ENCODE results near the gene SYNJ2. TPM values are rescaled to one million over a fixed set of nuclear protein-coding genes. Genes with fewer than 3 reads are reported as not detected.
A peak's percentile ranks its signal among the peaks of the same experiment; 100 is the strongest.

The SYNJ2 gene
- polyA plus RNA-seq, 1 donor from 2014 or later, result 13.7 TPM

DNA sequence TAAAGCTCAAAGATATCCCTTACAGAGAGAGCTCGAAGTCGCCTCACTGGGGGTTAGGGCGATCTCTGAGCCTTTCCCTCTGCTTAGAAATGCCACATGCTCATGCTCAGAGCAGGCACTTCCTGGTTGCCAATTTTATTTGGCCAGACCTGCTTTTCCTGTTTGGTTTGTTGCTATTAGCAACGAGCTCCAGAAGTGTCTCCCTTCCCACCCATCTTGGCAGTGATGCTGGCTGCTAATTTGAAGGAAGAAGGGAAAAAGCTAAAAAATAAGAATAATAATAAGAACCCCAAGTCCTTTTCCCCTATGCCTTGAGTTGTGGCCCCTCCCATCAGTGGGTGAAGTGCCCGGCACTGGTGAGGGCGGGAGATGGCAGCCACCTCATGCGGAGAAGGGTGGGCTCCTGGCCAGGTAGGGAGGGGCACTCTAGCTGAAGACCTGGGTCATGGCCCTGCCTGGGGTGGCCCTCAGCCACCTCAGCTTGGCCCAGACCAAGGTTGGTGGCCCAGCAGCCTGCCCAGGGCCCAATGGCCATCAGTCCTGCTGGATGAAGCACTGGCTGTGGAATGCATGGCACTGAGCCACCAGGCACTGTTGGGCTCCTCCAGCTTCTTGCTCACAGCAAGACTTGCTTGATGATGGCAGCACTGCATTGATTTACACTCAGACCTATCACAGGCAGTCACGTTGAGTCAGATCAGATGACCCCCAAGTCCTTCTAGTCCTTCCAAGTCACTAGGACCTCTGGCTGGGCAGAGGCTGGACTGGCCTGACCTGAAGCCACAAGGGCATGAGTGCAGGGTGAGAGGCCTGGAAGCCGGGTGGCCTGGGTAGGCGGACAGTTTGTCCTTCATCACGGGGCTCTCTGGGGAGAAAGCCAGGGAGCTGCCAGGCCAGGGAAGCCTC, 79.0 kb downstream of the SYNJ2 start:
- peaks cover 3% of the 10 kb centered on the region for H3K36me3 Mint-ChIP-seq
- H3K27me3 Mint-ChIP-seq, result no peaks in the 10 kb centered on the region
- H3K27ac Mint-ChIP-seq, result no peak overlapping the region
- H3K4me1 Mint-ChIP-seq, result peaks cover 7 to 11% (median 9%) of the 10 kb centered on the region in 3 donors
- H3K4me3 Mint-ChIP-seq, result no peak overlapping the region
- no peaks in the 10 kb centered on the region for H3K9me3 Mint-ChIP-seq

DNA sequence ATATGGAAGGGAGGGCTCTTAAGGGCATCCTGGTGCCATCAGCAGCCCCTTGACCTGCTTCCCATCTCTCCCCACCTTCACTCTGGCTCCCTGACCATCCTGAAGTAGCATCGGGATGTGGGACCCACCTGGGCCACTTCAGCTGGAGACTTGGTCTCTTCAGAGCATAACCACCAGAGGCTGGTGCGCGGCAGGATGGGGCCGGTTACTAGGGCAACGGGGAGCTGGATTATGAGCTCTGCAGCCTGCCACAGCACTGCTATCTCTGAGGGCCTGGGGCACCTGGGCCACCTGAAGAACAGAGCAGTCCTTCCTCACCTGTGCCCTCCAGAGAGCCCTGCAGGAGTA, 79.7 kb downstream of the SYNJ2 start:
- H3K36me3 Mint-ChIP-seq, result peaks cover 4% of the 10 kb centered on the region
- H3K4me3 Mint-ChIP-seq, result no peak overlapping the region
- no peaks in the 10 kb centered on the region for H3K9me3 Mint-ChIP-seq
- H3K27me3 Mint-ChIP-seq, result no peaks in the 10 kb centered on the region
- peaks cover 2 to 6% (median 5%) of the 10 kb centered on the region in 3 donors for H3K4me1 Mint-ChIP-seq
- no peak overlapping the region for H3K27ac Mint-ChIP-seq

DNA sequence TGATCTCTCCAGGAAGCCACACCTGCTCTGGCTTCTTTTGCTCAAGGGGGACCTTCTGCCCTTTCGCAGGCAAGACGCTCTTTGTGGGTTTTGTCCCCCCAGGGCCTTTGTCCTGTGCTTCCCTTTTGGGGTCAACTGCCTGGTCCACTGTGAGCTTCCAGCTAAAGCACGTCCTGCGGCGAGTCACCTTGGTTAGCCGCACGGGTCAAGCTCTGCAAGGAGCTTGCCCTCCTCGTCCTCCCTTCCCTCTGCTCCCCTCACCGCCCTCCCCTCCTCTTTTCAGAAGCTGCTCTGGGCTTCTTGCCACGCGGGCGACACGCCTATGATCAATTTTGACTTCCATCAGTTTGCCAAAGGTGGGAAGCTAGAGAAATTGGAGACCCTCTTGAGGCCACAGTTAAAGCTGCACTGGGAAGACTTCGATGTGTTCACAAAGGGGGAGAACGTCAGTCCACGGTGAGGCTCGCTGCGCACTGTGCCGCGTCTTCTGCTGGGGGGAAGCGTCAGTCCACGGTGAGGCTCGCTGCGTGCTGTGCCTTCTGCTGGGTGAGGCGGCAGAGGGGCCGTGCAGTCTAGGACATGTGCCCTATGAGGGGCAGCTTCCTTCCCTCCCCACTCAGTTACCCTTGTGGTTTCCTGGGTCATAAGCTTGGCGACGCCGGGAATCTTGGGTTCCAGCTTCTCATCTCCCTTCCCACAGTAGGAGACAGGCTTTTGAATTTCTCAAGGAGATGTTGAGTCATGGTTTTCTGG, 80.2 kb downstream of the SYNJ2 start:
- H3K9me3 Mint-ChIP-seq, result no peaks in the 10 kb centered on the region
- H3K4me1 Mint-ChIP-seq, result peaks cover 0 to 5% (median 4%) of the 10 kb centered on the region in 3 donors
- H3K4me3 Mint-ChIP-seq, result no peak overlapping the region
- no peaks in the 10 kb centered on the region for H3K27me3 Mint-ChIP-seq
- H3K36me3 Mint-ChIP-seq, result peaks cover 4% of the 10 kb centered on the region
- H3K27ac Mint-ChIP-seq, result no peak overlapping the region

DNA sequence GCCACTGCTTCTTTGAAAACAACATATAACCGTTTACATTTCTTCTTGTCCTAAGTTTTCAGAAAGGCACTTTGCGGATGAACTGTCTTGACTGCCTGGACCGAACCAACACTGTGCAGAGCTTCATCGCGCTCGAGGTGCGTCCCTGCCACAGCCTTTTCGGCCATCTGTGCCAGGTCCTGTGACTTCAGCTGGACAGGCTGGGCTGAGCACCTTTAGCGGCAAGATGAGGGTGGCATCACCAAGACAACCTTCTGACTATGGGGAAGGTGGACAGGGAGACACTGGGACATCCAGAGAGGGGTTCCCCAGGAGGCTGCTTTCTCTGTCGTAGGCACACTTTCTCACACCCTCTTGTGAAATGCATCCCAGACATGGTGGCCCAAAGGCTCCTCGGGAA, 82.1 kb downstream of the SYNJ2 start:
- Mint-ChIP-seq H3K4me1 (no peaks in the 10 kb centered on the region), H3K27me3 (no peaks in the 10 kb centered on the region), H3K36me3 (peaks cover 4% of the 10 kb centered on the region), H3K4me3 (no peak overlapping the region), H3K9me3 (no peaks in the 10 kb centered on the region), H3K27ac (peak overlapping the region in 1 of 3 donors; percentile 27)

DNA sequence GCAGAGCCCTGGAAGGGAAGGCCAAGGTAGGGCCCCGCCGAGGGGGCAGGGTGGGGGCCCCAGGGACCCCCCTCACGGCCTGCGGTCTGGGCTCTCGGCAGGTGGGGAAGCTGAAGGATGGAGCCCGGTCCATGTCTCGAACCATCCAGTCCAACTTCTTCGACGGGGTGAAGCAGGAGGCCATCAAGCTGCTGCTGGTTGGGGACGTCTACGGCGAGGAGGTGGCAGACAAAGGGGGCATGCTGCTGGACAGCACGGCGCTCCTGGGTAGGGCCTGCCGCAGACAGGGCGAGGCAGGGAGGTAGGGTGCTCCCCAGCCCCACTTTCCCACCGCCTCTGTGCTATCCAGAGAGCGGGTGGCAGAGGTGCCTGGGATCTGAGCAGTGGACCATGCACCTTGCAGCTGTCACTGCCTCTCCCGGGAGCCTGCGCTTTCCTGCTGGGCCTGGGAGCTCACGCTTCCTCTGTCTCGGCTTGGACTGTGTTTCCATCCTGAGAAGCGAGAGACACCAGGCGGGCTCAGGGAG, 83.1 kb downstream of the SYNJ2 start:
- H3K27ac Mint-ChIP-seq, result no peak overlapping the region
- no peaks in the 10 kb centered on the region for H3K9me3 Mint-ChIP-seq
- no peaks in the 10 kb centered on the region for H3K4me1 Mint-ChIP-seq
- peaks cover 4% of the 10 kb centered on the region for H3K36me3 Mint-ChIP-seq
- H3K4me3 Mint-ChIP-seq, result no peak overlapping the region
- H3K27me3 Mint-ChIP-seq, result no peaks in the 10 kb centered on the region

DNA sequence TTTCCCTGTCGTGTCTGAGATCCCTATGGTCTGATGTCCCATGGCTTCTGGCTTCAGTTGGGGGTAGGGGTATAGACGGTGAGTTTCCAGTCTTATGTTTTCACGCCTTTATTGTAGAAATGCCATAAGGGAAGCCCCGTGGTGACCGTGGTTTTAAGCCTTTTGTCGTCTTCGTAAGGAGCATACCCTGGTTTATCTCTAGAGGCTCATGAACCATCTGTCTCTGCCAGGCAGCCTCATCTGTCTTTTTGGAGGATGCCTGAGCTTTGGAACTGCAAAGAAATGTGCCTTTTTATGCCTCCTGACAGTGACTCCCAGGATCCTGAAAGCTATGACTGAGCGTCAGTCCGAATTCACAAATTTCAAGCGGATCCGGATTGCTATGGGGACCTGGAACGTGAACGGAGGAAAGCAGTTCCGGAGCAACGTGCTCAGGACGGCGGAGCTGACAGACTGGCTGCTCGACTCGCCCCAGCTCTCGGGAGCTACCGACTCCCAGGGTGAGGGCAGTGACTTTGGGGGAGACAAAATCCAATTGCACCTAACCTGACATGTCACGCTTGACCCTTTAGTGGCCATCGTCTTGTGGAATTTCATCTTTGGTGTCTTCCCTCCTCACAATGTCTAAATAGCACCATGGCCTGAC, 84.6 kb downstream of the SYNJ2 start:
- Mint-ChIP-seq H3K4me1 (no peaks in the 10 kb centered on the region), H3K9me3 (no peaks in the 10 kb centered on the region), H3K4me3 (no peak overlapping the region), H3K27me3 (no peaks in the 10 kb centered on the region), H3K36me3 (peaks cover 4% of the 10 kb centered on the region), H3K27ac (no peak overlapping the region)

DNA sequence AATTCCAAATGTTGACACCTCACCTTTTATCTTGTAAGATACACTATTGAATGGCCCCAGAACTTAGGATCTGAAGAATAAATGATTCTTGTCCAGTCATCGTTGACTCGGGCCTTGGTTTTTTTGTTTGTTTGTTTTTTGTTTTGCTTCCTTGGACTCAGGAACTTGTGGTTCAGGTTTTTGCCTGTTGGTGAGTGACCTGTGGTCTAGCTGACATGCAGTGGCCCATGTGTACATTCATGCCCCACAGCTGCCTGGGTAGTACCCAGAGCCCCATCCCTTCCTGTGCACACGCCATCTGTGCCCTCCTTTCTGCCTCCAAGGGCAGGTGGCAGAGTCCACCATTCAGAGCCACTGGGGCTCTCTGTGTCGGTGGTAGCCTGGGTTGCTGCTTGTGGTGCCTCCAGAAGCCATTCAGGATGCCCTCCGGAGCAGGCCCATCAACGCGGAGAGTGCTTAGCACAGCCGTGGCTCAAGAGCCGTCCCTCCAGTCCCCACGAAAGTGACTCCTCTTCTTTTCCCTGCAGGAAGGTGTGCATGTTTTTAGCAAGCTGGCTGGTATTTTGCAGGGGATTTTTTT, 85.9 kb downstream of the SYNJ2 start:
- Mint-ChIP-seq H3K9me3 (no peaks in the 10 kb centered on the region), H3K4me1 (peaks cover 3 to 4% (median 4%) of the 10 kb centered on the region in 3 donors), H3K4me3 (no peak overlapping the region), H3K27me3 (no peaks in the 10 kb centered on the region), H3K36me3 (peaks cover 6% of the 10 kb centered on the region), H3K27ac (no peak overlapping the region)

DNA sequence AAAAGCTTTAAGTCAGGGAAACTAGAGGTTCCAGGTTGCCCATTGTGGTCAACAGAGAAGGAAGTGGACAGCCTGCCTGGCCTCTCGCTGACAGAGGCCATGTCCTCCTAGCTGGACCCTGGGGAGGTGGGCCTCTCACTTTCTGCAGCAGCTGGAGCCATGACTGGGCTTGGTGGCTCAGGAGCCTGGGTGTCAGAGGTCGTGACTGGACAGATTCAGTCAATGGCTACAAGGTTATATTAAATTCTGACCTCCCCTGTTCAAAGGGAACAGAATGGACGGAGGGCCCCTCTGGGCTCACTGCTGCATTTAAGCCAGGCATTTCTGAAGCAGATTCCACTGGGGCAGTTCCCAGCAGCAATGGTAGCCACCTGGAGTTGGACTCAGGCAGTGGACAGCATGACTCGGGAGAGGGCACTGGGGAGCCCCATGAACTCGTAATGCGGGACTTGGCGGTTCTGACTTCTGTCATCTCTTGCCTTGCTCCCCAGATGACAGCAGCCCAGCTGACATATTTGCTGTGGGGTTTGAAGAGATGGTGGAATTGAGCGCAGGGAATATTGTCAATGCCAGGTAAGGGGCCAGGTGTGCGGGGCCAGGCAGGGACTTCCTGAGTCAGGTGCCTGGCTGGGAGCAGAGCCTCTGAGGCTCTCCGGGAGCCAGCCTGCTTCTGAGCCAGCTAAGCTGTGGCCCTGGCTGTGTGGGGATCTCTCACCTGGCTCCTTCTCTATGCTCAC, 86.7 kb downstream of the SYNJ2 start:
- H3K27ac Mint-ChIP-seq, result no peak overlapping the region
- H3K27me3 Mint-ChIP-seq, result no peaks in the 10 kb centered on the region
- peaks cover 3 to 4% (median 4%) of the 10 kb centered on the region in 3 donors for H3K4me1 Mint-ChIP-seq
- no peaks in the 10 kb centered on the region for H3K9me3 Mint-ChIP-seq
- peaks cover 3% of the 10 kb centered on the region for H3K36me3 Mint-ChIP-seq
- no peak overlapping the region for H3K4me3 Mint-ChIP-seq

DNA sequence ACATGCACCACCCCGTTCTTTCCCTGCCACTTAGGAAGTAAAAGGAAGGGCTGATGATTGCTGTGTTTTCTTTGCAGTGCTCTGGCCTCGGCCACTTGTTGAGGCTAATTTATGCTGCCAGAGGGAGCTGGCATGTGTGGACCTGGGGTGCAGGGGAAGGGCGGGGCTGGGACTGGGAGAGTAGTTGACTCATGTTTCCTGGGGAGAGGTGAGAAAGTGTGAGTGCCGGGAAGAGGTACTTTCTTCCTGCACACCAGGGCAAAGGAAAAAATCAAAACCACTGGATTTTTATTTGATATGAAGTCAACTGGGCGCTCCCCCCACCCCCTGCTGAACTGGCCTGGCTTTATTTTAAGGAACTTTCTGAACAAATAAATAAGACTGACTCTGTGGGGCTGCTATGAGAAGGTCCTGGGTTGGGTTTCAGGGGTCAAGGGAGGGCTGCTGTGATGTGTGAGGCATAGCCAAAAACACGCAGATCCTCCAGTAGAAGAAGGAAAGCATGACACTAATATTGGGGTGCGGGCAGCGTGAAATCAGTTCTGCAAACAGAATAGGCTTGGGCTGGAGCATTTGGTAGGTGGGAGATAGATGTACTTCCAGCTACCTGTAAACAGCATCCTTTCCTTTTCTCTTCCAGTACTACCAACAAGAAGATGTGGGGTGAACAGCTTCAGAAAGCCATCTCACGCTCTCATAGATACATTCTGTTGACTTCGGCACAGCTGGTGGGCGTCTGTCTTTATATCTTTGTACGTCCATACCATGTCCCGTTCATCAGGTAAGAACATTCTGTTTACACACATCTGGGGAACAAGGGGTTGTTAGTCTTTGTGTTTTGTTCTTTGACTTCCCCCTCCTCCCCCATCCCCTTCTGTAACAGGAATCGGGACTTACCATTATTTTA, 87.5 kb downstream of the SYNJ2 start:
- Mint-ChIP-seq H3K9me3 (no peaks in the 10 kb centered on the region), H3K27ac (no peak overlapping the region), H3K36me3 (peaks cover 3% of the 10 kb centered on the region), H3K4me1 (peaks cover 3 to 4% (median 4%) of the 10 kb centered on the region in 3 donors), H3K27me3 (no peaks in the 10 kb centered on the region), H3K4me3 (no peak overlapping the region)

DNA sequence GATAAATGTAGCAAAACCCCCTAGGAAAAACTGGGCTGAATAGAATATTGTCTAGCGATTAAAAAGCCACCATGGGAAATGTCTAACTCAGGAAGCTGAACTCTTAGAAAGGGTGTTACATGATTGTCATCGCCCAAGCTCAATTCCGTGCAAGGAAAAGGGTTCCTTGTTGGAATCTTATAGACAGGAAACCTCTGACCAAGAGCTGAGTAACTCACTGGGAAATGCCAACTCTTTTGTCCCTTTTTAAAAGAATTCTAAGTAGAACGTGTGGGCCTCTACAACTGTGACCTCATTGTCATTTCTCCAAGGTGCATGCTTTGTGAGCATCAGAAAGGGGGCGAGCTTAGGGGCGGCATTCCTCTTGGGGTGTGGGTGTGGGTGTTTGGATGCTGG, 88.1 kb downstream of the SYNJ2 start:
- Mint-ChIP-seq H3K4me3 (no peak overlapping the region), H3K9me3 (no peaks in the 10 kb centered on the region), H3K27ac (no peak overlapping the region), H3K4me1 (peaks cover 3 to 4% (median 4%) of the 10 kb centered on the region in 3 donors), H3K36me3 (peaks cover 3% of the 10 kb centered on the region), H3K27me3 (no peaks in the 10 kb centered on the region)

DNA sequence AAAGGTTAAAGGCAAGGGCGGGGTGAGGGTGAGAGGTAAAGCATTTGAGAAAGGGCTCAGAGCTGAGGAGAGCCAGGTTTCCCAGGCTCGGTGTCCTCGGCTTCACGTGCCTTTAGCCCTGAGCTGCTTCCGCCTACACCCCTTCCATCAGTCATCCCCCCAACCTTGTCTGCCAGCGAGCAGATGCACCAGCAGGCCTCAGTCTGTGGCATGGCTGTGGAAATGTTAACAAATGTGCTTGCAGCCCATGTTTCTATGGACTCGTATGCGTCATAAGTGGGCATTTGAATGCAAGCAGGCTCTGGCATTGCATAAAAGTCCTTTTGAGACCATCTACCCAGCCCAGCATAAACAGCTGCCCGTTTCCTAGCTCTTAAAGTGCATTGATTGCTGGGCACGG, 88.8 kb downstream of the SYNJ2 start:
- H3K4me3 Mint-ChIP-seq, result no peak overlapping the region
- no peak overlapping the region for H3K27ac Mint-ChIP-seq
- H3K27me3 Mint-ChIP-seq, result no peaks in the 10 kb centered on the region
- H3K9me3 Mint-ChIP-seq, result no peaks in the 10 kb centered on the region
- H3K4me1 Mint-ChIP-seq, result peaks cover 3 to 4% (median 4%) of the 10 kb centered on the region in 3 donors
- peaks cover 3% of the 10 kb centered on the region for H3K36me3 Mint-ChIP-seq

DNA sequence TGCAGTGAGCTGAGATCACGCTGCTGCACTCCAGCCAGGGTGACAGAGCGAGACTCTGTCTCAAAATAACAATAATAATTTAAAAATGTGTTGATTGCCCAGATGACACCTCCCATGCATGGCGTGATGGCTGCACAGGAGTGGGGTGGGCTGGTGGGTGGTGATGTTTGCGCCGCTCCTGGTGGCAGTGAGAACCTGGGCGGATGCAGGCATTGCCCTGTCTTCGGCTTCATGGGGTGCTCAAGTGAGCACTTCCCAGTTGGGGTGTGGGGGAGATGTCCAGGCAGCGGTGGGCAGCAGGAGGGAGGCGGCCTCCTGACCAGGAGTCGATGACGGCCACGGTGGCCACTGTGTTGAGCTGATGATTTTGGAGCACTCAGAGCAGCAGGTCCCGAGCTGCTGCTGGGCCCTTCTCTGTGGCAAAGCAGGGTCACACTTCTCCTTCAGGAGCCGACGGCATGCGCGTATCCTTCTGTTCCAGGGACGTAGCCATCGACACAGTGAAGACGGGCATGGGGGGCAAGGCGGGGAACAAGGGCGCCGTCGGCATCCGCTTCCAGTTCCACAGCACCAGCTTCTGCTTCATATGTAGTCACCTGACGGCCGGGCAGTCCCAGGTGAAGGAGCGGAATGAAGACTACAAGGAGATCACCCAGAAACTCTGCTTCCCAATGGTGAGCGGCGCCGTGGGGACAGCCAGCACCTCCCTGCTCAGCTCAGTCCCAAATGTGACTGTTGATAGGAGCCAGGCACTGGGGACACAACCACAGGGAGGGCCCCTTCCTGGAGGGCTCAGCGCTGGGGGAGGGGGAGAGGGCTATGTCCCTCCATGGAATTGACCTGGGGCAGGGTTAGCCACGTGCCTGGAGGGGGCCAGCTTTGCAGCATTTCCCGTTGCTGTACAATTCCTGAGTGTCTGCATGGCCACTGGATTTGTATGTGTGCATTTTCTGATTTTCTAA, 89.7 kb downstream of the SYNJ2 start:
- H3K9me3 Mint-ChIP-seq, result no peaks in the 10 kb centered on the region
- H3K36me3 Mint-ChIP-seq, result peaks cover 2% of the 10 kb centered on the region
- H3K27me3 Mint-ChIP-seq, result no peaks in the 10 kb centered on the region
- no peak overlapping the region for H3K4me3 Mint-ChIP-seq
- H3K27ac Mint-ChIP-seq, result peak overlapping the region in 1 of 3 donors; percentile 65
- H3K4me1 Mint-ChIP-seq, result peaks cover 3 to 4% (median 4%) of the 10 kb centered on the region in 3 donors

Measured in IgD-negative memory B cell (primary cell).